ENCODE results near the gene ALDH18A1.

The ALDH18A1 gene

DNA sequence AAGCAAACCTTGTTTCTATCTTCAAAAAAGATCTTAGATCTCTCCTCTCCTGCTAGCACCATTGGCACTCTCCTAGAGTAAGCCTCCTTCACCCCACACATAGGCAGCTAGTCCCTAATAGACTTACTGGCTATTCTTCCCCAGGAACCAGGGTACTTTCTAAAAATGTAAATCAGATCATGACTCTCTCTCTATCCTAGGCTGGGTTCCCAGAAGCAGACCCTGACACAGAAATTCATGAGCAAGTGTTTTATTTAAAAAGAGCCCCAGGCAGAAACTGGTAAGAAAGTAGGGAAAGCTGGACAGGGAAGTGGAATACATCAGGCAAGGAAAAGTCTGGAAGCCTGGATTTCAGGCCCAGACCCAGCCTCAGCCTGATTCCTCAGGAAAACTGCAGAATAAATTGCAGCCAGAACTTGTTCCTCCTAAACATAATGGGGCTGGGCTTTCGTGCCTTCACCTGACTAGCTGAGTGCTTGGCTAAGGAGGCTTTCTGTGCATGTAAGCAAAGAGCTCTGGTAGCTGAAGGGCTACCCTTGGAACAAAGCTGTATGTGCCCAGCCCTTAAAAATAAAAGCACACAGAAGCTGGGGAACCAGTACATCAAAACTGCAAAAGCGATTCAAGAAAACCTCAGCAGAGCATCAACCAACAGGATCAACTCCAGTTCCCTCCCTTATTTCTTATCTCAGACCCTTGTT, 76.5 kb downstream of the ALDH18A1 start:
- TF ChIP-seq, protein P1, sequence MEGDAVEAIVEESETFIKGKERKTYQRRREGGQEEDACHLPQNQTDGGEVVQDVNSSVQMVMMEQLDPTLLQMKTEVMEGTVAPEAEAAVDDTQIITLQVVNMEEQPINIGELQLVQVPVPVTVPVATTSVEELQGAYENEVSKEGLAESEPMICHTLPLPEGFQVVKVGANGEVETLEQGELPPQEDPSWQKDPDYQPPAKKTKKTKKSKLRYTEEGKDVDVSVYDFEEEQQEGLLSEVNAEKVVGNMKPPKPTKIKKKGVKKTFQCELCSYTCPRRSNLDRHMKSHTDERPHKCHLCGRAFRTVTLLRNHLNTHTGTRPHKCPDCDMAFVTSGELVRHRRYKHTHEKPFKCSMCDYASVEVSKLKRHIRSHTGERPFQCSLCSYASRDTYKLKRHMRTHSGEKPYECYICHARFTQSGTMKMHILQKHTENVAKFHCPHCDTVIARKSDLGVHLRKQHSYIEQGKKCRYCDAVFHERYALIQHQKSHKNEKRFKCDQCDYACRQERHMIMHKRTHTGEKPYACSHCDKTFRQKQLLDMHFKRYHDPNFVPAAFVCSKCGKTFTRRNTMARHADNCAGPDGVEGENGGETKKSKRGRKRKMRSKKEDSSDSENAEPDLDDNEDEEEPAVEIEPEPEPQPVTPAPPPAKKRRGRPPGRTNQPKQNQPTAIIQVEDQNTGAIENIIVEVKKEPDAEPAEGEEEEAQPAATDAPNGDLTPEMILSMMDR (IDR thresholded peaks at IDR 0.05; ENCODE audit: extremely low read depth, missing control alignments) = no peak

DNA sequence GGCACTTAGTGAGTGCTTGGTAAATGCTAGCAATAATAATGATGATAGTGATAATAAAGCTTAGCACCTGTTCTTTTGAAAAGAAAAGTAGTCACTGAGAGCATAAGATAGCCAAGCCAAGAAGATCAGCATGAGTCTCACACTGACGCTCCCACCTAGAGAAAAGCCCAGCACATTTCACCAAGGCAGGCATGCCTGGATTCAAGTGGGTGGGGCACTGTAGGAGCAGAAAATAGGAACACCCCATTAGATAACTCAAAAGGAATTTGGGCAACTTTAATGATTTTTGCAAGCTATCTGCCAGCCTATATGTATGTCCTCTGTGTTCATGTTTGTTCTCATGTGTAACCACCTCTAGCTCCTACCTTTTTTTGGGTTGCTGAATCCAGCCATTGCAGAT, 77.2 kb downstream of the ALDH18A1 start:
- TF ChIP-seq, protein P1 (IDR thresholded peaks at IDR 0.05; ENCODE audit: extremely low read depth, missing control alignments) = no peak
- no peak for DNase-seq (ENCODE audit: low spot score)

More for the DNA sequence above, 76.5 kb downstream of the ALDH18A1 start:
- no peak for DNase-seq (ENCODE audit: low spot score)

DNA sequence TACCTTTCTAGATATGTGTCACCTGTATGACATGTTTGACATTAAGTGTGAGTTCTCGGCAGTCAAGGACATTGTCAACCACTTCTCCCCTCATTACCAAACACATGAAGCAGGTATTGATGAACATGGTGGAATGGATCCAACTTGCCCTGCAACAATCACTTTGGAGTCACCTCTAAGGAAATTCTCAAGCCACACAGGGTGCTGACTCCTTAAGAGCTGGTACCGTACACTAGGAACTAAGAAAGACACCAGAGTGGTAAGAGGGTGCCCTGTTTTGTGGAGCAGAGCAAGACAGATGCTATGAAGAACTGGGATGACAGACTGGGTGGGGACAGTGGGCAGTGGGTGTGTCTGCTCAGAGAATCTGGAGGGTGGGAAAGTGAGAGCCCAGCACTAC, 77.9 kb downstream of the ALDH18A1 start:
- DNase-seq (ENCODE audit: low spot score) = no peak
- TF ChIP-seq, protein P1 (IDR thresholded peaks at IDR 0.05; ENCODE audit: extremely low read depth, missing control alignments) = no peak

DNA sequence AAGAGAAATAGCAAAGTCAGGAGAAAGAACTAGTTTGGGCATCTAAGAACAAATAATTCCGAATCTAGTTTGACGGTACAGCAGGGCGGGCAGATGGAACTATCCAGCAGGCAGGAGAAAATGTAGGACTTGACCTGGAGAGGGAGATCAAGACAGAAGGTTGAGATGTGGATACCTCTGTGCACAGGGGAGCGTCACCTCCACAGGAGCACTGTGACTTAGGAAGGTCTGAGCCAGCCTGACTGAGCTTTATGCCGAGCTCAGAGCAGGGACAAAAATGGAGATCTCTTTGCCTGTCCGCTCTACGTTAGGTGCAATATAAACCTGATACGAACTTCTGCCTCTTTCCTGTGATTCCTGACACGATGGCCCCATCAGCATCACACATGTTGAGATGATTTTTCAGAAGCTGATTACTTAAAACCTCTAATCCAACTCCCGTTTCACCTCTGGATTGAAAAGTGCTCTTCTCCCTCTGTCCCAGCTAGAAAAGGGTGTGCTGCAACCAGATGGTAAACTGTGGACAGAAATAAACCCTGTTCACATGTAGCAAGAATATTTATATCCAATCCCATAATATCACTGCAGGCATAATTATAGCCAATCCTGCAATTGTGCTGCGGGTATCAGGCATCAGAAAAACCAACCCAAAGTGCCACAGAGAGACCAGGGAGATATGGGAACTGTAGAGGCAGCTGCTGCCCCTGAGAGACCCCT, 81.7 kb downstream of the ALDH18A1 start:
- TF ChIP-seq, protein P1 (IDR thresholded peaks at IDR 0.05; ENCODE audit: extremely low read depth, missing control alignments) = no peak
- DNase-seq (ENCODE audit: low spot score) = no peak

DNA sequence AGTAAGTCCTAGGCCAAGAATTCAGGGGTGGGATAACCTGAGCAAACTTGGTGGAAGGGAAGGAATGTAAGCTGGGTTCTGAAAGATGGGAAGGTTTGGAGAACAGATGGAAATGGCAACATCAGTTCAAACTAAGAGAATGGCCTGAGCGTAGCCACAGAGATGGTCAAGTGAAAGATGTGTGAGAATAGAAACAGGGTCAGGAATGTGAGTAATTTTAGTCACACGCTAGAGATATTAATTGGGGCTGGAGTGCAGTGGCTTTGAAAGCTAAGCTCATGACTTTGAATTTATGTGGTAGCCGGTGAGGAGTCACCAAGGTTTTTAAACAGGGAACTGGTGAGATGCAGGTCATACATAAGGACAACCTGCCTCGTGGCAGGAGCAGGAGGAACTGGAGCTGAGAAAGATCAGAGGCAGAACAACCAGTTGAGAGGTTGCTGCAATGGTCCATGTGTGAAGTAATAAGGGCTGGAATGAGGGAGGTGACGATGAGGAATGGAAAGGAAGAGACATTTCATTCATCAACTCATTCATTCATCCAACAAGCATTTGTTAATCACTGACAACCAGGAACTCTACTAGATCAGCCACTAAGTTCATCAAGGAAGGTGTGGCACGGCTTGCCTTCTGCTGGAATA, 82.4 kb downstream of the ALDH18A1 start:
- TF ChIP-seq, protein P1 (IDR thresholded peaks at IDR 0.05; ENCODE audit: extremely low read depth, missing control alignments) = no peak
- DNase-seq (ENCODE audit: low spot score) = no peak

DNA sequence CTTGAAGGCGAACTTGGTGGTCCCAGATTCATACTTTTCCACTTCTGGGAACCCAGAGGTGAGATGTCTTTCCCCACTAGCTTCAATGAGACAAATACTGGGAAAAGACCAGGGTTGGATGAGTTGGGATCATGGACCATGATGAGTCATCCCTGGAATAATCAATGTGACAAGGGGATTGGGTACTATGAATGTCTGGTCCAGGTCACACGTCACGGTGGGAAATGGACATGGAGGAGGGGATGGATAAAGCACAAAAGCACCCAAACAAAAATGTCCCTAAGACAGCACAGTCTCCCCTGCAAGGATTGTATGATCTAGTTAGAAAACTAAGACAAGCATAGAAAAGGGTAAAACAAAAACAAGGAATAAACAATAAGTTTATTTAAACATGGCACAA, 83.0 kb downstream of the ALDH18A1 start:
- TF ChIP-seq, protein P1 (IDR thresholded peaks at IDR 0.05; ENCODE audit: extremely low read depth, missing control alignments) = no peak
- no peak for DNase-seq (ENCODE audit: low spot score)

Measured in GM20000 (cell line).